K562 (cell line): ENCODE measurements around the gene CDKN1C. TPM values are rescaled to one million over a fixed set of nuclear protein-coding genes. Genes with fewer than 3 reads are reported as not detected.
A peak's percentile ranks its signal among the peaks of the same experiment; 100 is the strongest.

Source experiments
- EZH2 ChIP-seq: IDR thresholded peaks from 2 replicates; pipeline ENCODE4 v1.6.1; 2012; ENCODE audit warnings: low read depth, mild to moderate bottlenecking, inconsistent platforms, low read length, borderline replicate concordance
- FOXA3 ChIP-seq, 2 experiments: fragments of 450-650 bp in 1 of 2; sonication (generic) in 1 of 2; formaldehyde crosslinking; IDR thresholded peaks in 1 of 2; conservative IDR thresholded peaks in 1 of 2; 2 replicates each; pipeline versions ENCODE4 v1.4.0 to v1.8.0; 2020 to 2022; ENCODE audit warnings: mild to moderate bottlenecking in 2 of 2, missing genetic modification reagents in 1 of 2
- HES1 ChIP-seq: fragments of 450-650 bp; IDR thresholded peaks from 2 replicates; pipeline ENCODE4 v1.6.1; 2016; ENCODE audit warnings: low read depth, mild to moderate bottlenecking, moderate library complexity
- MNT ChIP-seq, 2 experiments: fragments of 450-650 bp; conservative IDR thresholded peaks; 2 replicates each; pipeline ENCODE4 v1.6.1; 2017; ENCODE audit warnings: mild to moderate bottlenecking in 2 of 2, moderate library complexity in 2 of 2
- SMAD4 ChIP-seq: fragments of 250-450 bp; sonication (Bioruptor Pico); conservative IDR thresholded peaks from 2 replicates; pipeline ENCODE4 v1.8.0; 2021; ENCODE audit warnings: inconsistent platforms, mild to moderate bottlenecking, moderate library complexity
- STAG1 ChIP-seq: sonication (generic); formaldehyde crosslinking; IDR thresholded peaks from 2 replicates; pipeline ENCODE4 v1.5.0; 2020; ENCODE audit warnings: missing genetic modification reagents, borderline replicate concordance
- TCF3 ChIP-seq: sonication (generic); formaldehyde crosslinking; IDR thresholded peaks from 2 replicates; pipeline ENCODE4 v1.4.0; 2020; ENCODE audit warnings: mild to moderate bottlenecking, missing genetic modification reagents
- TCF7L2 ChIP-seq: fragments of 150-350 bp; IDR thresholded peaks from 2 replicates; pipeline ENCODE4 v1.6.1; 2016; ENCODE audit warnings: low read depth, mild to moderate bottlenecking, low read length, moderate library complexity
- USF1 ChIP-seq: sonication (generic); formaldehyde crosslinking; IDR thresholded peaks from 2 replicates; pipeline ENCODE4 v1.9.0; 2022; ENCODE audit warnings: mild to moderate bottlenecking, missing genetic modification reagents
- ZBTB7A ChIP-seq: IDR thresholded peaks from 2 replicates; pipeline ENCODE4 v1.6.1; 2011; ENCODE audit warnings: low read depth, mild to moderate bottlenecking, low read length, moderate library complexity, borderline replicate concordance; ENCODE audit not compliant: control insufficient read depth
- ZNF318 ChIP-seq, 2 experiments: fragments of 450-650 bp; IDR thresholded peaks; 2 replicates each; pipeline ENCODE4 v1.6.1; 2016; ENCODE audit warnings: mild to moderate bottlenecking in 2 of 2, borderline replicate concordance in 1 of 2, low read depth in 1 of 2, moderate library complexity in 1 of 2
- polyA plus RNA-seq, 8 experiments: library from polyadenylated mRNA; depleted of rRNA in 4 of 8; stranded (reverse) in 5 of 8; unstranded in 3 of 8; fragments of >200 nt; fragmentation: Nextera tagmentation in 2 of 8; fragmentation: Illumina TruSeq in 1 of 8; extraction: Ambion mirVana in 2 of 8; extraction: Trizol in 1 of 8; gene quantifications; 2 replicates each; pipeline versions ENCODE4 v1.2.1 to v1.2.3, GENCODE V29; 2011 to 2014; ENCODE audit warnings: inconsistent platforms in 1 of 8, missing spikeins in 1 of 8
- total RNA-seq, 7 experiments: library from RNA; depleted of rRNA in 6 of 7; stranded (reverse); fragments of >200 nt in 6 of 7; fragmentation: Illumina TruSeq in 2 of 7; extraction: Trizol in 2 of 7; gene quantifications; 2 replicates each; pipeline versions ENCODE4 v1.2.1 to v1.2.3, GENCODE V29; 2011 to 2021; ENCODE audit warnings: low replicate concordance in 1 of 7

CDKN1C gene
- total and polyA plus RNA-seq, 9 of the 15 experiments (the other 6 are each of a cell fraction or from before 2014, with no cell fraction given): 2.8 to 21.1 (median 9.3) TPM

- TF ChIP-seq ZNF318 (IDR thresholded peaks at IDR 0.05; ENCODE audit: borderline replicate concordance in 1 of 2, low read depth in 1 of 2) (peak in 1 of 2 experiments; percentile 77; a peak in 1 of 4 replicates), STAG1 (CRISPR knock-in tag) (no peak), ZBTB7A (peak; percentile 89), SMAD4 (CRISPR knock-in tag) (peak; percentile 52), TCF7L2 (no peak), FOXA3 (CRISPR knock-in tag; conservative IDR thresholded peaks at IDR 0.05 in 1 of 2, IDR thresholded peaks at IDR 0.05 in 1 of 2) (peak in 1 of 2 experiments; percentile 83; a peak in 1 of 4 replicates), EZH2 (no peak), HES1 (peak; percentile 88), MNT (conservative IDR thresholded peaks at IDR 0.05) (peak; percentile 85 to 92), USF1 (CRISPR knock-in tag) (peak; percentile 60; the same call in 1 of the 2 replicates), TCF3 (CRISPR knock-in tag) (peak; percentile 69)
These were observed 5.1 kb upstream of the CDKN1C start (continued) for GRCh38 chr11:2890466-2891294.
